Kidney (tissue), 14 donors: ENCODE data around the gene DUSP9. TPM values are rescaled to one million over a fixed set of nuclear protein-coding genes. Genes with fewer than 3 reads are reported as not detected.
A peak's percentile ranks its signal among the peaks of the same experiment; 100 is the strongest.

Source experiments
- DNase-seq, 5 donors: peaks; one replicate each; pipeline ENCODE4 v3.0.0-alpha.2; 2013 to 2020
- FAIRE-seq: peaks from 2 replicates; lab custom pipeline; 2012; peaks lifted over from hg19 to GRCh38; lab: Jason Lieb, UNC
- H3K27ac ChIP-seq, 2 donors: one replicate each; pipeline ENCODE4 v1.7.0; 2013; ENCODE audit warnings: low read depth in 2 of 2, low read length in 2 of 2, inconsistent platforms in 1 of 2
- H3K27me3 ChIP-seq: one replicate; pipeline ENCODE4 v1.7.1; 2013; ENCODE audit warnings: low read length, inconsistent platforms; ENCODE audit not compliant: control insufficient read depth, insufficient read depth
- H3K36me3 ChIP-seq, 3 donors: one replicate each; pipeline versions ENCODE4 v1.7.0 to v1.7.1; 2013; ENCODE audit warnings: low read length in 3 of 3, control low read depth in 1 of 3, inconsistent platforms in 1 of 3; ENCODE audit not compliant: insufficient read depth in 3 of 3, control insufficient read depth in 2 of 3
- H3K4me1 ChIP-seq, 3 donors: one replicate each; pipeline versions ENCODE4 v1.7.0 to v1.7.1; 2013; ENCODE audit warnings: low read length in 3 of 3, inconsistent platforms in 1 of 3, low read depth in 1 of 3; ENCODE audit not compliant: control insufficient read depth in 2 of 3, insufficient read depth in 2 of 3
- H3K4me3 ChIP-seq, 3 donors: one replicate each; pipeline versions ENCODE4 v1.7.0 to v1.8.1; 2013; ENCODE audit warnings: low read length in 3 of 3, control low read depth in 1 of 3, inconsistent platforms in 1 of 3
- H3K9ac ChIP-seq, 3 donors: one replicate each; pipeline versions ENCODE4 v1.7.0 to v1.7.1; 2013; ENCODE audit warnings: low read length in 3 of 3, control low read depth in 1 of 3, inconsistent platforms in 1 of 3
- H3K9me3 ChIP-seq, 3 donors: one replicate each; pipeline versions ENCODE4 v1.7.0 to v1.7.1; 2013; ENCODE audit warnings: low read length in 3 of 3, control low read depth in 1 of 3, inconsistent platforms in 1 of 3; ENCODE audit not compliant: control insufficient read depth in 2 of 3, insufficient read depth in 1 of 3
- intact Hi-C: fragments of 100-400 bp; cut with DNase I; formaldehyde crosslinking; loops from one replicate; pipeline ENCODE4 v1.11.1; 2022
- polyA plus RNA-seq: library from polyadenylated mRNA; stranded (reverse); fragments of 350-450 nt; fragmentation: Illumina TruSeq; extraction: RNeasy Lipid Tissue Mini Kit (QIAGEN cat#74804); gene quantifications from one replicate; pipeline ENCODE4 v1.2.3, GENCODE V29; 2014; ENCODE audit warnings: low read depth, low replicate concordance; ENCODE audit not compliant: insufficient read depth
- total RNA-seq: library from RNA; stranded (reverse); fragmentation: NEBNext Ultra II Directional; extraction: Animal tissue kit (Norgen Biotek cat#: 25700); gene quantifications from one replicate; pipeline ENCODE4 v1.2.1, GENCODE V29; 2021
- TF ChIP-seq, protein P1 (sequence below): IDR thresholded peaks from 3 replicates; pipeline ENCODE4 v1.5.1; 2012; ENCODE audit warnings: mild to moderate bottlenecking, moderate library complexity, borderline replicate concordance; ENCODE audit not compliant: insufficient read depth; ENCODE audit errors: extremely low read depth
- donor health status: control.
- donor health status: control.
- donor health status: control.
- donor health status: control.
- donor health status: control.
- donor health status: DM: yes; HTN: yes; CAD: no.
- donor health status: Normal renal cell carcinoma (clear cell type).

Gene DUSP9
- total and polyA plus RNA-seq, 2 donors from 2014 or later = 4.7 to 81.4 TPM

- peak in 3 of 5 donors; percentile 5 to 42 (median 29) for DNase-seq
- Histone ChIP-seq H3K27me3 (peaks cover 3% of the 10 kb centered on the region), H3K9me3 (no peaks in the 10 kb centered on the region), H3K4me3 (peak overlapping the region in 1 of 3 donors; percentile 37), H3K9ac (no peak overlapping the region), H3K36me3 (no peaks in the 10 kb centered on the region), H3K27ac (peak overlapping the region; percentile 34 to 53), H3K4me1 (peaks cover 0 to 8% (median 0%) of the 10 kb centered on the region in 3 donors)
- TF ChIP-seq, protein P1, sequence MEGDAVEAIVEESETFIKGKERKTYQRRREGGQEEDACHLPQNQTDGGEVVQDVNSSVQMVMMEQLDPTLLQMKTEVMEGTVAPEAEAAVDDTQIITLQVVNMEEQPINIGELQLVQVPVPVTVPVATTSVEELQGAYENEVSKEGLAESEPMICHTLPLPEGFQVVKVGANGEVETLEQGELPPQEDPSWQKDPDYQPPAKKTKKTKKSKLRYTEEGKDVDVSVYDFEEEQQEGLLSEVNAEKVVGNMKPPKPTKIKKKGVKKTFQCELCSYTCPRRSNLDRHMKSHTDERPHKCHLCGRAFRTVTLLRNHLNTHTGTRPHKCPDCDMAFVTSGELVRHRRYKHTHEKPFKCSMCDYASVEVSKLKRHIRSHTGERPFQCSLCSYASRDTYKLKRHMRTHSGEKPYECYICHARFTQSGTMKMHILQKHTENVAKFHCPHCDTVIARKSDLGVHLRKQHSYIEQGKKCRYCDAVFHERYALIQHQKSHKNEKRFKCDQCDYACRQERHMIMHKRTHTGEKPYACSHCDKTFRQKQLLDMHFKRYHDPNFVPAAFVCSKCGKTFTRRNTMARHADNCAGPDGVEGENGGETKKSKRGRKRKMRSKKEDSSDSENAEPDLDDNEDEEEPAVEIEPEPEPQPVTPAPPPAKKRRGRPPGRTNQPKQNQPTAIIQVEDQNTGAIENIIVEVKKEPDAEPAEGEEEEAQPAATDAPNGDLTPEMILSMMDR = no peak
- no peak for FAIRE-seq
- intact Hi-C loops = no loop called here
Observed at GRCh38 chrX:153645921-153646488, 998 bp upstream of the DUSP9 start.

DNA sequence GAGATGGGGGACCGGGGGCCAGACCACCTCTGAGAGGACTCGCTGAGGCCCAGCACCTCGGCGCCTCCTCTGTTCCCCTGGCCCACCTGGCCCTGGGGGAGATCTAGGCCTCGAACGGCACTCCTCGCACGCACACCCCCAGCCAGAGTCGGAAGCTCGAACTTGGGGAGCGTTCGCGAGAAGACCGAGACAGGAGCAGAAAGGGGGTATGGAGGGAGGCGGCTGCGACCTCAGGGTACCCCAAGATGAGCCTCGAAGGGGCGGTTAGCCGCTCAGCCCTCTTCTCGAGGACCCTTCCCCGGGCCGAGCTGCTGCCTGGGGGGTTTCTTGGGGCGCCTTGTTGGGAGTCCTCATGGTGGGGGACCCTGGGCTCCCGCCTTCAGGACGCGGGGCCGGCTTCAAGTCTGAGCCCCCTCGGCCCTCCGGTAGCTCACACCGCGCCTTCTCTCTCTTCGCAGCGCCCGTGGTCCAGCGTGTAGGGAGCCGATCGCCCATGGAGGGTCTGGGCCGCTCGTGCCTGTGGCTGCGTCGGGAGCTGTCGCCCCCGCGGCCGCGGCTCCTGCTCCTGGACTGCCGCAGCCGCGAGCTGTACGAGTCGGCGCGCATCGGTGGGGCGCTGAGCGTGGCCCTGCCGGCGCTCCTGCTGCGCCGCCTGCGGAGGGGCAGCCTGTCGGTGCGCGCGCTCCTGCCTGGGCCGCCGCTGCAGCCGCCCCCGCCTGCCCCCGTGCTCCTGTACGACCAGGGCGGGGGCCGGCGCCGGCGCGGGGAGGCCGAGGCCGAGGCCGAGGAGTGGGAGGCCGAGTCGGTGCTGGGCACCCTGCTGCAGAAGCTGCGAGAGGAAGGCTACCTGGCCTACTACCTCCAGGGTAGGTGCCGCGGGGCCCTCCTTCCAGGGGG lies 706 bp downstream of the DUSP9 start:
- intact Hi-C loops = no loop called here

GRCh38 chrX:153648358-153649177 lies 1.6 kb downstream of the DUSP9 start:
- no peak for FAIRE-seq
- peak overlapping the region in 2 of 3 donors; percentile 38 to 47 for H3K4me3 ChIP-seq
- DNase-seq = peak in 2 of 5 donors; percentile 28 to 36
- H3K27ac ChIP-seq = peak overlapping the region in 1 of 2 donors; percentile 28
- no peaks in the 10 kb centered on the region for H3K9me3 ChIP-seq
- TF ChIP-seq, protein P1 = no peak
- H3K9ac ChIP-seq = peak overlapping the region in 1 of 3 donors; percentile 46
- peaks cover 0 to 4% (median 0%) of the 10 kb centered on the region in 3 donors for H3K4me1 ChIP-seq
- no peaks in the 10 kb centered on the region for H3K27me3 ChIP-seq
- H3K36me3 ChIP-seq = no peaks in the 10 kb centered on the region
- intact Hi-C loops = no loop called here

More for the DNA sequence above, 706 bp downstream of the DUSP9 start:
- H3K9me3 ChIP-seq = no peaks in the 10 kb centered on the region
- no peaks in the 10 kb centered on the region for H3K36me3 ChIP-seq
- peak overlapping the region in 1 of 2 donors; percentile 28 for H3K27ac ChIP-seq
- peaks cover 2% of the 10 kb centered on the region for H3K27me3 ChIP-seq
- TF ChIP-seq, protein P1 = no peak
- peak overlapping the region in 1 of 3 donors; percentile 47 for H3K4me3 ChIP-seq
- peaks cover 0 to 5% (median 0%) of the 10 kb centered on the region in 3 donors for H3K4me1 ChIP-seq
- peak in 3 of 5 donors; percentile 12 to 62 (median 50) for DNase-seq
- no peak for FAIRE-seq
- no peak overlapping the region for H3K9ac ChIP-seq
